Effector memory CD4-positive, alpha-beta T cell (primary cell): ENCODE results near the gene USP36.

Experiments
- DNase-seq, 3 donors: peaks; one replicate each; pipeline ENCODE4 v3.0.0-alpha.2; 2020
- H3K27ac ChIP-seq: 2 replicates; pipeline ENCODE4 v1.7.0; 2013; ENCODE audit warnings: mild to moderate bottlenecking, low read length, moderate library complexity; ENCODE audit not compliant: insufficient read depth, poor library complexity, severe bottlenecking
- H3K27me3 ChIP-seq: replicated peaks from 2 replicates; pipeline ENCODE4 v1.7.0; 2013; ENCODE audit warnings: mild to moderate bottlenecking, low read length; ENCODE audit not compliant: insufficient read depth, control insufficient read depth, poor library complexity, severe bottlenecking
- H3K36me3 ChIP-seq: 2 replicates; pipeline ENCODE4 v1.7.0; 2013; ENCODE audit warnings: mild to moderate bottlenecking, low read length, moderate library complexity; ENCODE audit not compliant: control insufficient read depth, insufficient read depth
- H3K4me1 ChIP-seq: 2 replicates; pipeline ENCODE4 v1.7.0; 2013; ENCODE audit warnings: low read length, mild to moderate bottlenecking; ENCODE audit not compliant: control insufficient read depth, insufficient read depth, poor library complexity, severe bottlenecking
- H3K4me3 ChIP-seq: 2 replicates; pipeline ENCODE4 v1.7.0; 2013; ENCODE audit warnings: low read length, low read depth, mild to moderate bottlenecking; ENCODE audit not compliant: insufficient read depth, poor library complexity, severe bottlenecking
- H3K9me3 ChIP-seq: 2 replicates; pipeline ENCODE4 v1.7.0; 2013; ENCODE audit warnings: mild to moderate bottlenecking, low read length, moderate library complexity; ENCODE audit not compliant: control insufficient read depth

The USP36 gene

GRCh38 chr17:78818152-78818846, 22.3 kb downstream of the USP36 start:
- Histone ChIP-seq H3K4me3 (peak overlapping the region; percentile 6), H3K9me3 (no peaks in the 10 kb centered on the region), H3K4me1 (peaks cover 42% of the 10 kb centered on the region), H3K27me3 (no peaks in the 10 kb centered on the region), H3K27ac (peak overlapping the region; percentile 74), H3K36me3 (peaks cover 58% of the 10 kb centered on the region)
- DNase-seq = no peak

DNA sequence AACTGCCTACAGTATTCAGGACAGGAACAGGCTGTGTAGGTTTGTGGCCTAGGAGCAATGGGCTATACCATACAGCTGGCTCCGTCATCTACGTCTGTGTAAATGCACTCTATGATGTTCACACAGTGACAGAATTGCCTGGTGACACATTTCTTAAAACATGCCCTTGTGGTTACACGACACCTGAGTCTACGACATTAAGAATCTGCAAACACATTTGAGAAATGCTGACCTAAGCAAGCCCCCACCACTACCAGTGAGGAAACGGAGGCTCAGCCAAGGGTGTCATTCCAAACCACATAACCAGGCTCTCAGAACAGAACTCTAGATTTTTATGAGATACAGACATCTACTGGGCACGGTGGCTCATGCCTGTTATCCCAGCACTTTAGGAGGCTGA, 23.5 kb downstream of the USP36 start:
- Histone ChIP-seq H3K27ac (peak overlapping the region; percentile 74), H3K27me3 (no peaks in the 10 kb centered on the region), H3K36me3 (peaks cover 59% of the 10 kb centered on the region), H3K4me1 (peaks cover 42% of the 10 kb centered on the region), H3K9me3 (no peaks in the 10 kb centered on the region), H3K4me3 (no peak overlapping the region)
- peak; percentile 68 to 80 (median 71) for DNase-seq

- Histone ChIP-seq H3K27me3 (no peaks in the 10 kb centered on the region), H3K27ac (no peak overlapping the region), H3K9me3 (no peaks in the 10 kb centered on the region), H3K36me3 (peaks cover 62% of the 10 kb centered on the region), H3K4me3 (no peak overlapping the region), H3K4me1 (peaks cover 40% of the 10 kb centered on the region)
- no peak for DNase-seq
Observed at GRCh38 chr17:78815696-78816095, 24.9 kb downstream of the USP36 start.

DNA sequence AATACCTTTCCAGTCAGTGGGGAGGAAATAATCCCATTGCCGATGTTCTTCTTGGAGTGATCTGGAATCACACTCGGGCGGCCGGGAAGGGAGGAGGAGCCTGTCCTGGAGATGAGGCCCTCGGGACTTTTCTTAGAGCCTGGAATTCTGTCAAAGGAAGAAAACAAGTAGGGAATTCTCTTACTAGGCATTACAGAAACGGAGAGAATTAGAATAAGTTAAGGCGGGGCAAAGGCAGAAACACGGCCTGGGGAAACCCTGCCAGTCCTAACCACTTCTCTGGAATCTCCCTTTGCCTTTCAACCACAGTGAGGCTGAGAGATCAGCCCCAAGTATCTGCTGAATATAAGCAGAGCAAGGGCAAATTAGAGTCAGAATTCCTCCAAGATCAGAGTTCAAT, 27.8 kb downstream of the USP36 start:
- no peak for DNase-seq
- no peaks in the 10 kb centered on the region for H3K9me3 ChIP-seq
- H3K27me3 ChIP-seq = no peaks in the 10 kb centered on the region
- peaks cover 13% of the 10 kb centered on the region for H3K4me1 ChIP-seq
- H3K4me3 ChIP-seq = no peak overlapping the region
- H3K27ac ChIP-seq = no peak overlapping the region
- H3K36me3 ChIP-seq = peaks cover 76% of the 10 kb centered on the region

GRCh38 chr17:78808163-78808562, 32.5 kb downstream of the USP36 start:
- H3K27me3 ChIP-seq = no peaks in the 10 kb centered on the region
- H3K9me3 ChIP-seq = no peaks in the 10 kb centered on the region
- peaks cover 69% of the 10 kb centered on the region for H3K36me3 ChIP-seq
- no peak for DNase-seq
- no peak overlapping the region for H3K27ac ChIP-seq
- H3K4me1 ChIP-seq = peaks cover 37% of the 10 kb centered on the region
- H3K4me3 ChIP-seq = no peak overlapping the region

GRCh38 chr17:78806451-78806850, 34.2 kb downstream of the USP36 start:
- DNase-seq = peak in 2 of 3 donors; percentile 51 to 71
- peaks cover 63% of the 10 kb centered on the region for H3K36me3 ChIP-seq
- peaks cover 46% of the 10 kb centered on the region for H3K4me1 ChIP-seq
- no peaks in the 10 kb centered on the region for H3K9me3 ChIP-seq
- peak overlapping the region; percentile 27 for H3K27ac ChIP-seq
- H3K4me3 ChIP-seq = no peak overlapping the region
- H3K27me3 ChIP-seq = no peaks in the 10 kb centered on the region

DNA sequence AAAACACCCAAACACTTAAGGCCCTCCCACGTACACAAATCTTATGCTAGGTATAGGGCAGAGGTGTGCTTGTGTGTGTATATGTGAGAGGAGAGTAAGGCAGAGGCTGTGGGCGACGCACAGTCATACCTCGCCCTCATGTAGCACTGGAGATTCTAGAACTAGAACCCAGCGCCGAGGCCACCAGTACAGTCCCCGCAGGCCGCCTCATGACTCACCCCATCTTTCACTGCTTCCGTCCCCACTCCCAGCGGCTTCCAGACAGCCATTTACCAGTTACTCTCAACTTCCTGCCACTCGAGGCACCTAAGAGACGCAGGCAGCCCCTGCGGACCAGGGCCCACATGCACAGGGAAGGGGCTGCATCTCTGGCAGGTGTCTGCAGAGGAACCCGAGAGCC, 35.3 kb downstream of the USP36 start:
- Histone ChIP-seq H3K4me1 (peaks cover 46% of the 10 kb centered on the region), H3K9me3 (no peaks in the 10 kb centered on the region), H3K27ac (peak overlapping the region; percentile 57), H3K36me3 (peaks cover 52% of the 10 kb centered on the region), H3K27me3 (no peaks in the 10 kb centered on the region), H3K4me3 (no peak overlapping the region)
- DNase-seq = peak; percentile 61 to 84 (median 74)

DNA sequence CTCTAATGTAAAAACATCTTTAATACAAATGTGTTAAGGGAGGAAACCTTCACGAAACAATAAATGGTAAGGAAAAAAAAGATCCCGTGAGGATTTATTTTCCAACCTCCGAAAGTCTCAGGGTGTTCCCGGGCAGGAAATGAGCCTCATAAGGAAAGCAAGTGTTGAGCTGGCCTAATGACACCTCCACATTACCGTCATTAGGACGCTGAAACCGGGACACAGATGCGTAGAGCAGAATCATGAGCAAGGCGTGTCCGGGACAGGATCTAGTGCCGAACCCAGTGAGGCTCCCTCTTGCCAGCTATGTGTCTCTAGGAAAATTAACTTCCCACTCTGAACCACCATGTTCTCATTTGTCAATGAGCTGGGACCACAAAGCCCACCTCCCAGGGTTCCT, 35.8 kb downstream of the USP36 start:
- Histone ChIP-seq H3K27ac (peak overlapping the region; percentile 57), H3K27me3 (no peaks in the 10 kb centered on the region), H3K9me3 (no peaks in the 10 kb centered on the region), H3K36me3 (peaks cover 47% of the 10 kb centered on the region), H3K4me1 (peaks cover 46% of the 10 kb centered on the region), H3K4me3 (no peak overlapping the region)
- no peak for DNase-seq

DNA sequence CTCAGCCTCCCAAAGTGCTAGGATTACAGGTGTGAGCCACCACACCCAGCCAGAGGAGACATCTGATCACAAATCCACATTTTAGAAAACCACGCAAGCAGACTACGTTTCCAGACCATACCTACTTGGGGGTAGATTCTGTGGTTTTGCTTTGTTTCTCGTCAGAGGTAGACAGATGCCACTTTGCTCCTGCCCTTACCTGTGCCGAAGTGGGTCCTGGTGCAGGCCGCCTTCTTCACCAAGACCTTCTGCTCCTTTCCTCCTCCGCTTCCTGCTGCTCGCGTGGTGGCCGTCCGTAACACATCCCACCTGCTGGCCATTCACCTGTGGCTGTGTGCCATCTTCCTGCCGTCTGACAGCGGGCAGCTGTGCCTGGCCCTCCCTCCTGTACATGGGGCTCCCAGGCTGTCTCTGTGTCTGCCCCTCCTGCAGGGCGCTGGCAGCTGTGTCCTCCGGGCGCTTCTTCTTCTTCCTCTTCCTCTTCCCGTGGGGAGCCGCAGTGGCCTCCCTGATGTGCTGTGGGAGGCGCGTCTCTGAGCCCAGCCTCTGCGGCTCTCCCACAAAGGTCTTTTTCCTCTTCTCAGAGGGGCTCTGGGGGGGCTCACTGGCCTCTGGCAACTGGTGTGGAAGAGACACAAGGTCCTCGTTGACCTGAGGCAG, 37.3 kb downstream of the USP36 start:
- Histone ChIP-seq H3K9me3 (no peaks in the 10 kb centered on the region), H3K36me3 (peaks cover 46% of the 10 kb centered on the region), H3K4me3 (peak overlapping the region; percentile 1), H3K27me3 (no peaks in the 10 kb centered on the region), H3K27ac (peak overlapping the region; percentile 48), H3K4me1 (peaks cover 56% of the 10 kb centered on the region)
- no peak for DNase-seq

DNA sequence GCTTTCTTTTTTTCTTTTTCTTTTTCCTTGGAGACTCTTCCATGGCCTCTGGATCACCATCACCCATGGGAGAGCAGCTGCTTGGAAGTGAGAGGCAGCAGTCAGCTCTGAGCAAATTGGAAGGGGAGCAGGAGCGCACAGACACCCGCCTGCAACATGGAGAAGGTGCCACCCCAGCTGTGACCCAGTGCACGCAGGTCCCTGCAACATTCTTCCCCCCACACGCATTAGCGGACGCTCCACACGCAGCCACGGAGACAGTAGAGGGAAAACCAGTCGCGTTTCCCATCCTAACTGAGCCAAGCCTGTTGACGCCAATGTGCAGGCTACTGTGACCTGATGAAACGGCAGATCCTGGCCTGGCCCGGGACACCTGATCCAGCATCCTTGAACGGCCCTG, 38.2 kb downstream of the USP36 start:
- Histone ChIP-seq H3K27ac (no peak overlapping the region), H3K4me3 (no peak overlapping the region), H3K9me3 (no peaks in the 10 kb centered on the region), H3K36me3 (peaks cover 46% of the 10 kb centered on the region), H3K4me1 (peaks cover 56% of the 10 kb centered on the region), H3K27me3 (no peaks in the 10 kb centered on the region)
- DNase-seq = no peak
